Measurements from ENCODE around the gene FEZF2. TPM values are rescaled to one million over a fixed set of nuclear protein-coding genes. Genes with fewer than 3 reads are reported as not detected.

FEZF2 gene
- polyA plus RNA-seq, 3 donors, result not detected

DNA sequence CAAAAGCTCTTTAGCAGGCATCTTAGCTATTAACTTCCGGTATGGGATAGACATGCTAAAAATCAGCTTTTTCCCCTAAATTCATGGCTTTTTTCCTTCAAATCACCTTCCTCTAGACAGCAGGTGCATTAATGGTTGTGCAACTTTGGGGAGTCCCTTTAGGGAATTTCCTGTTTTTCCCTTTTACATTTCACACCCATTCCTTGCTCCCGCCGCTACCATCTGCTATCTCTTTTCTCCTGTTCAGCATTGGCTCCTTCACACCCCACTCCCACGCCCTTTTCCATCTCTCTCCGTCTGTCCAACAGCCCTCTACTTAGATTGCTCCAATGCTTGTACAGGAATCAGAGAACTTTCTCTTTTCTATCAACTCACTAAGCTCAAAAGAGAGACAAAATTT, 43.4 kb downstream of the FEZF2 start:
- Histone ChIP-seq H3K9me3 (replicated peaks in 1 of 2; ENCODE audit: control insufficient read depth in 1 of 2, insufficient read depth in 1 of 2, low read length in 2 of 2) (no peaks in the 10 kb centered on the region), H3K4me2 (replicated peaks; ENCODE audit: extremely low read depth, low read length, poor library complexity, severe bottlenecking) (no peak overlapping the region), H3K4me1 (ENCODE audit: control insufficient read depth in 1 of 2, insufficient read depth in 2 of 2, low read length in 2 of 2) (no peaks in the 10 kb centered on the region), H4K20me1 (ENCODE audit: insufficient read depth, low read length) (no peaks in the 10 kb centered on the region), H3K36me3 (replicated peaks in 1 of 2; ENCODE audit: control insufficient read depth in 1 of 2, insufficient read depth in 2 of 2, low read length in 2 of 2) (no peaks in the 10 kb centered on the region), H3K27me3 (ENCODE audit: control insufficient read depth in 2 of 2, insufficient read depth in 2 of 2, low read length in 2 of 2) (no peaks in the 10 kb centered on the region), H2AFZ (ENCODE audit: insufficient read depth, low read depth, low read length, poor library complexity, severe bottlenecking) (no peak overlapping the region), H3K9ac (ENCODE audit: insufficient read depth, low read length, poor library complexity, severe bottlenecking) (no peak overlapping the region), H3K27ac (ENCODE audit: low read depth in 1 of 2, low read length in 2 of 2) (no peak overlapping the region), H3K4me3 (replicated peaks in 1 of 3; ENCODE audit: low read depth in 2 of 3, low read length in 3 of 3) (no peak overlapping the region), H3K79me2 (ENCODE audit: insufficient read depth, low read length) (no peaks in the 10 kb centered on the region)
- H3K4me3 Mint-ChIP-seq, result no peak overlapping the region
- H3K36me3 Mint-ChIP-seq, result no peaks in the 10 kb centered on the region
- H3K27me3 Mint-ChIP-seq (ENCODE audit: low read depth in 3 of 3), result peaks cover 0 to 3% (median 2%) of the 10 kb centered on the region in 3 donors
- intact Hi-C loops (cut with micrococcal nuclease), result no loop called here
- H3K4me1 Mint-ChIP-seq, result no peaks in the 10 kb centered on the region
- no peak for DNase-seq
- H3K27ac Mint-ChIP-seq, result peak overlapping the region in 1 of 7 donors; percentile 71
- TF ChIP-seq, protein P1, sequence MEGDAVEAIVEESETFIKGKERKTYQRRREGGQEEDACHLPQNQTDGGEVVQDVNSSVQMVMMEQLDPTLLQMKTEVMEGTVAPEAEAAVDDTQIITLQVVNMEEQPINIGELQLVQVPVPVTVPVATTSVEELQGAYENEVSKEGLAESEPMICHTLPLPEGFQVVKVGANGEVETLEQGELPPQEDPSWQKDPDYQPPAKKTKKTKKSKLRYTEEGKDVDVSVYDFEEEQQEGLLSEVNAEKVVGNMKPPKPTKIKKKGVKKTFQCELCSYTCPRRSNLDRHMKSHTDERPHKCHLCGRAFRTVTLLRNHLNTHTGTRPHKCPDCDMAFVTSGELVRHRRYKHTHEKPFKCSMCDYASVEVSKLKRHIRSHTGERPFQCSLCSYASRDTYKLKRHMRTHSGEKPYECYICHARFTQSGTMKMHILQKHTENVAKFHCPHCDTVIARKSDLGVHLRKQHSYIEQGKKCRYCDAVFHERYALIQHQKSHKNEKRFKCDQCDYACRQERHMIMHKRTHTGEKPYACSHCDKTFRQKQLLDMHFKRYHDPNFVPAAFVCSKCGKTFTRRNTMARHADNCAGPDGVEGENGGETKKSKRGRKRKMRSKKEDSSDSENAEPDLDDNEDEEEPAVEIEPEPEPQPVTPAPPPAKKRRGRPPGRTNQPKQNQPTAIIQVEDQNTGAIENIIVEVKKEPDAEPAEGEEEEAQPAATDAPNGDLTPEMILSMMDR (IDR thresholded peaks at IDR 0.05), result no peak
- no peaks in the 10 kb centered on the region for H3K9me3 Mint-ChIP-seq
- WGBS (ENCODE audit: insufficient coverage), result 90% methylated on average over 4 of the region's 5 CpGs

DNA sequence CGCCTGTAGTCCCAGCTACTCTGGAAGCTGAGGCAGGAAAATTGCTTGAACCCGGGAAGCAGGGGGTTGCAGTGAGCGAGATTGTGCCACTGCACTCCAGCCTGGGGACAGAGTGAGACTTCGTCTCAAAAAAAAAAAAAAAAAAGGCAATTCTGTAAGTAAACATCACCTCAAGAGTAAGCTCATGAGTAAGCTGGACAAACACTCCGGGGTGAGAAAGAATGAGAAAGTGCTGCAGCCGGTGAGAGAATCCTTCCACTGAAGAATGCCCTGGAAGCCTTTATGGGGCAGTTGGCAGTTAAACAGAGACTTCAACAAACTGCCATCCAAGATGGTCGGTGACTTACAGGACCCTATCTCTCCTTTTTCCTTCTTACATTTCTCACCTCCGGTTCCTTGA, 47.5 kb downstream of the FEZF2 start:
- 100% methylated on average over 1 of the region's 8 CpGs for WGBS (ENCODE audit: insufficient coverage)
- H3K4me1 ChIP-seq (ENCODE audit: control insufficient read depth in 1 of 2, insufficient read depth in 2 of 2, low read length in 2 of 2), result no peaks in the 10 kb centered on the region
- H3K9me3 Mint-ChIP-seq, result no peaks in the 10 kb centered on the region
- no peak overlapping the region for H3K4me2 ChIP-seq (replicated peaks; ENCODE audit: extremely low read depth, low read length, poor library complexity, severe bottlenecking)
- H3K4me1 Mint-ChIP-seq, result no peaks in the 10 kb centered on the region
- H3K4me3 Mint-ChIP-seq, result no peak overlapping the region
- H2AFZ ChIP-seq (ENCODE audit: insufficient read depth, low read depth, low read length, poor library complexity, severe bottlenecking), result no peak overlapping the region
- no peaks in the 10 kb centered on the region for H4K20me1 ChIP-seq (ENCODE audit: insufficient read depth, low read length)
- H3K27me3 ChIP-seq (ENCODE audit: control insufficient read depth in 2 of 2, insufficient read depth in 2 of 2, low read length in 2 of 2), result no peaks in the 10 kb centered on the region
- no peak overlapping the region for H3K27ac Mint-ChIP-seq
- H3K9ac ChIP-seq (ENCODE audit: insufficient read depth, low read length, poor library complexity, severe bottlenecking), result no peak overlapping the region
- H3K27ac ChIP-seq (ENCODE audit: low read depth in 1 of 2, low read length in 2 of 2), result no peak overlapping the region
- peaks cover 0 to 2% (median 2%) of the 10 kb centered on the region in 3 donors for H3K27me3 Mint-ChIP-seq (ENCODE audit: low read depth in 3 of 3)
- peaks cover 2 to 10% of the 10 kb centered on the region in 2 donors for H3K36me3 Mint-ChIP-seq
- DNase-seq, result no peak
- no peaks in the 10 kb centered on the region for H3K9me3 ChIP-seq (replicated peaks in 1 of 2; ENCODE audit: control insufficient read depth in 1 of 2, insufficient read depth in 1 of 2, low read length in 2 of 2)
- no peak overlapping the region for H3K4me3 ChIP-seq (replicated peaks in 1 of 3; ENCODE audit: low read depth in 2 of 3, low read length in 3 of 3)
- TF ChIP-seq, protein P1 (IDR thresholded peaks at IDR 0.05), result no peak
- H3K79me2 ChIP-seq (ENCODE audit: insufficient read depth, low read length), result no peaks in the 10 kb centered on the region
- intact Hi-C loops (cut with micrococcal nuclease), result no loop called here
- H3K36me3 ChIP-seq (replicated peaks in 1 of 2; ENCODE audit: control insufficient read depth in 1 of 2, insufficient read depth in 2 of 2, low read length in 2 of 2), result no peaks in the 10 kb centered on the region
